Peyer's patch (tissue), 4 donors: ENCODE data around the gene NECAB2. TPM values are rescaled to one million over a fixed set of nuclear protein-coding genes. Genes with fewer than 3 reads are reported as not detected.

ENCODE experiments used
- DNase-seq, 3 donors: peaks; one replicate each; pipeline ENCODE4 v3.0.0-alpha.2; 2017 to 2019
- H3K27ac ChIP-seq, 4 donors: fragments of 200-600 bp; sonication (generic); one replicate each; pipeline ENCODE4 v1.5.1; 2016 to 2019
- H3K27me3 ChIP-seq, 2 donors: fragments of 200-600 bp; sonication (generic); one replicate each; pipeline ENCODE4 v1.5.1; 2019
- H3K36me3 ChIP-seq, 3 donors: fragments of 200-600 bp; sonication (generic); one replicate each; pipeline ENCODE4 v1.5.1; 2016 to 2019
- H3K4me1 ChIP-seq, 4 donors: fragments of 200-600 bp; sonication (generic); one replicate each; pipeline ENCODE4 v1.5.1; 2016 to 2019
- H3K4me3 ChIP-seq, 4 donors: fragments of 200-600 bp; sonication (generic); 1 replicate in 3 of 4; 2 replicates in 1 of 4; pipeline ENCODE4 v1.5.1; 2016 to 2019; ENCODE audit warnings: mild to moderate bottlenecking in 1 of 4
- H3K9me3 ChIP-seq, 4 donors: fragments of 200-600 bp; sonication (generic); one replicate each; pipeline ENCODE4 v1.5.1; 2016 to 2019; ENCODE audit warnings: mild to moderate bottlenecking in 1 of 4
- POLR2A ChIP-seq, 2 donors: fragments of 450-650 bp; IDR thresholded peaks; one replicate each; pipeline ENCODE4 v1.5.1; 2017; ENCODE audit warnings: antibody characterized with exemption in 2 of 2, mild to moderate bottlenecking in 2 of 2, moderate library complexity in 2 of 2
- total RNA-seq, 4 donors: library from RNA; depleted of rRNA; stranded (reverse); fragments of >200 nt; gene quantifications; one replicate each; pipeline ENCODE4 v1.1.0, GENCODE V29; 2016
- TF ChIP-seq, protein P1 (sequence below), 6 experiments: fragments of 450-650 bp in 4 of 6; fragments of 200-600 bp in 2 of 6; sonication (generic) in 1 of 6; IDR thresholded peaks; one replicate each; pipeline ENCODE4 v1.5.1; 2017 to 2019; ENCODE audit warnings: antibody characterized with exemption in 6 of 6, mild to moderate bottlenecking in 3 of 6, moderate library complexity in 1 of 6

NECAB2 gene
- total RNA-seq, 4 donors from 2014 or later: 1.2 TPM; not detected in 3

- no peak overlapping the region for H3K4me3 ChIP-seq
- TF ChIP-seq, protein P1, sequence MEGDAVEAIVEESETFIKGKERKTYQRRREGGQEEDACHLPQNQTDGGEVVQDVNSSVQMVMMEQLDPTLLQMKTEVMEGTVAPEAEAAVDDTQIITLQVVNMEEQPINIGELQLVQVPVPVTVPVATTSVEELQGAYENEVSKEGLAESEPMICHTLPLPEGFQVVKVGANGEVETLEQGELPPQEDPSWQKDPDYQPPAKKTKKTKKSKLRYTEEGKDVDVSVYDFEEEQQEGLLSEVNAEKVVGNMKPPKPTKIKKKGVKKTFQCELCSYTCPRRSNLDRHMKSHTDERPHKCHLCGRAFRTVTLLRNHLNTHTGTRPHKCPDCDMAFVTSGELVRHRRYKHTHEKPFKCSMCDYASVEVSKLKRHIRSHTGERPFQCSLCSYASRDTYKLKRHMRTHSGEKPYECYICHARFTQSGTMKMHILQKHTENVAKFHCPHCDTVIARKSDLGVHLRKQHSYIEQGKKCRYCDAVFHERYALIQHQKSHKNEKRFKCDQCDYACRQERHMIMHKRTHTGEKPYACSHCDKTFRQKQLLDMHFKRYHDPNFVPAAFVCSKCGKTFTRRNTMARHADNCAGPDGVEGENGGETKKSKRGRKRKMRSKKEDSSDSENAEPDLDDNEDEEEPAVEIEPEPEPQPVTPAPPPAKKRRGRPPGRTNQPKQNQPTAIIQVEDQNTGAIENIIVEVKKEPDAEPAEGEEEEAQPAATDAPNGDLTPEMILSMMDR (IDR thresholded peaks at IDR 0.05): no peak
- TF ChIP-seq POLR2A (IDR thresholded peaks at IDR 0.05): no peak
- H3K36me3 ChIP-seq: peaks cover 0 to 76% (median 0%) of the 10 kb centered on the region in 3 donors
- no peaks in the 10 kb centered on the region for H3K27me3 ChIP-seq
- H3K27ac ChIP-seq: no peak overlapping the region
- peaks cover 0 to 3% (median 0%) of the 10 kb centered on the region in 4 donors for H3K4me1 ChIP-seq
- H3K9me3 ChIP-seq: no peaks in the 10 kb centered on the region
- no peak for DNase-seq
Observed at GRCh38 chr16:83960521-83961249, 7.4 kb upstream of the NECAB2 start.

- H3K4me3 ChIP-seq: no peak overlapping the region
- peaks cover 0 to 84% (median 0%) of the 10 kb centered on the region in 3 donors for H3K36me3 ChIP-seq
- H3K27ac ChIP-seq: no peak overlapping the region
- no peaks in the 10 kb centered on the region for H3K4me1 ChIP-seq
- DNase-seq: no peak
- no peaks in the 10 kb centered on the region for H3K27me3 ChIP-seq
- H3K9me3 ChIP-seq: no peaks in the 10 kb centered on the region
- TF ChIP-seq POLR2A (IDR thresholded peaks at IDR 0.05): no peak
- TF ChIP-seq, protein P1 (IDR thresholded peaks at IDR 0.05): no peak
Observed at GRCh38 chr16:83961591-83961990, 6.5 kb upstream of the NECAB2 start.

GRCh38 chr16:83963277-83964119 is 4.5 kb upstream of the NECAB2 start:
- H3K27ac ChIP-seq: no peak overlapping the region
- H3K27me3 ChIP-seq: no peaks in the 10 kb centered on the region
- TF ChIP-seq, protein P1 (IDR thresholded peaks at IDR 0.05): no peak
- no peak for TF ChIP-seq POLR2A (IDR thresholded peaks at IDR 0.05)
- peaks cover 0 to 80% (median 0%) of the 10 kb centered on the region in 3 donors for H3K36me3 ChIP-seq
- peaks cover 0 to 4% (median 0%) of the 10 kb centered on the region in 4 donors for H3K4me1 ChIP-seq
- no peaks in the 10 kb centered on the region for H3K9me3 ChIP-seq
- no peak for DNase-seq
- no peak overlapping the region for H3K4me3 ChIP-seq

DNA sequence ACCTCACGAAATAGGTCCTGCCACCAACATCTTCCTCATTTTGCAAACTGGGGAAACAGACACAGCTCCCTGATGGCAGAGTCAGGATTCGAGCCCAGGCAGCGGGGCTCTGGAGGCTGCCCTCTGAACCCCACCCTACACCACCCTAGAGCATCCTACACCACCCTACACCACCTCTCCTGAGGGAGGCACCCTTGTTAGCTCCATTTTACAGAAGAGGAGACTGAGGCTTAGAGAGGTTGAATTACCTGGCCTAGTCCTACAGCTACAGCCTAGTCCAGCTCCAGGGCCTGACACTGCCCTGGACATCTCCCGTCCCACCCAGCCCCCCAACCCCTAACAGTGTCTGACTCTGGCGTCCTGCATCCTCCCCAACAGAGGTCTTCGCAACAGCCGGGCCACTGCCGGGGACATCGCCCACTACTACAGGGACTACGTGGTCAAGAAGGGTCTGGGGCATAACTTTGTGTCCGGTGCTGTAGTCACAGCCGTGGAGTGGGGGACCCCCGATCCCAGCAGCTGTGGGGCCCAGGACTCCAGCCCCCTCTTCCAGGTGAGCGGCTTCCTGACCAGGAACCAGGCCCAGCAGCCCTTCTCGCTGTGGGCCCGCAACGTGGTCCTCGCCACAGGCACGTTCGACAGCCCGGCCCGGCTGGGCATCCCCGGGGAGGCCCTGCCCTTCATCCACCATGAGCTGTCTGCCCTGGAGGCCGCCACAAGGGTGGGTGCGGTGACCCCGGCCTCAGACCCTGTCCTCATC is 3.2 kb upstream of the NECAB2 start:
- peaks cover 0 to 4% of the 10 kb centered on the region in 2 donors for H3K27me3 ChIP-seq
- H3K36me3 ChIP-seq: peaks cover 0 to 66% (median 0%) of the 10 kb centered on the region in 3 donors
- peaks cover 0 to 8% (median 2%) of the 10 kb centered on the region in 4 donors for H3K4me1 ChIP-seq
- DNase-seq: no peak
- H3K9me3 ChIP-seq: no peaks in the 10 kb centered on the region
- H3K27ac ChIP-seq: no peak overlapping the region
- no peak overlapping the region for H3K4me3 ChIP-seq
- no peak for TF ChIP-seq POLR2A (IDR thresholded peaks at IDR 0.05)
- TF ChIP-seq, protein P1 (IDR thresholded peaks at IDR 0.05): no peak

DNA sequence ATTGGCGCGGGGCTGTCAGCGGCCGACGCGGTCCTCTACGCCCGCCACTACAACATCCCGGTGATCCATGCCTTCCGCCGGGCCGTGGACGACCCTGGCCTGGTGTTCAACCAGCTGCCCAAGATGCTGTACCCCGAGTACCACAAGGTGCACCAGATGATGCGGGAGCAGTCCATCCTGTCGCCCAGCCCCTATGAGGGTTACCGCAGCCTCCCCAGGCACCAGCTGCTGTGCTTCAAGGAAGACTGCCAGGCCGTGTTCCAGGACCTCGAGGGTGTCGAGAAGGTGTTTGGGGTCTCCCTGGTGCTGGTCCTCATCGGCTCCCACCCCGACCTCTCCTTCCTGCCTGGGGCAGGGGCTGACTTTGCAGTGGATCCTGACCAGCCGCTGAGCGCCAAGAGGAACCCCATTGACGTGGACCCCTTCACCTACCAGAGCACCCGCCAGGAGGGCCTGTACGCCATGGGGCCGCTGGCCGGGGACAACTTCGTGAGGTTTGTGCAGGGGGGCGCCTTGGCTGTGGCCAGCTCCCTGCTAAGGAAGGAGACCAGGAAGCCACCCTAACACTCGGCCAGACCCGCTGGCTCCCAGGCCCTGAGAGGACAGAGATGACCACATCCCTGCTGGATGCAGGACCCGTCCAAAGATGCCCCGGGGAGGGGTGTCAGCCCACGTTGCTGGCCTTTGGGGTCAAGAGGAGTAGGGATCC is 2.4 kb upstream of the NECAB2 start:
- Histone ChIP-seq H3K27ac (no peak overlapping the region), H3K9me3 (no peaks in the 10 kb centered on the region), H3K4me3 (no peak overlapping the region), H3K4me1 (peaks cover 0 to 8% (median 2%) of the 10 kb centered on the region in 4 donors), H3K36me3 (peaks cover 0 to 59% (median 0%) of the 10 kb centered on the region in 3 donors), H3K27me3 (peaks cover 0 to 4% of the 10 kb centered on the region in 2 donors)
- TF ChIP-seq POLR2A (IDR thresholded peaks at IDR 0.05): no peak
- TF ChIP-seq, protein P1 (IDR thresholded peaks at IDR 0.05): no peak
- DNase-seq: no peak
